SK-N-DZ (cell line): ENCODE measurements around the gene FAM107B. TPM values are rescaled to one million over a fixed set of nuclear protein-coding genes. Genes with fewer than 3 reads are reported as not detected.
"Not testable (repeated sequence)": the region's sequence is repeated elsewhere in the genome, so short reads cannot be mapped to it uniquely, and the experiment has no call there.

Experiments used
- DNase-seq: peaks from one replicate; pipeline ENCODE4 v3.0.0-alpha.2; 2015; ENCODE audit warnings: low spot score
- polyA plus RNA-seq, 2 experiments: library from polyadenylated mRNA; depleted of rRNA; stranded (reverse); fragments of >200 nt; gene quantifications; 2 replicates each; pipeline ENCODE4 v1.2.3, GENCODE V29; 2014

Gene FAM107B
- polyA plus RNA-seq (2014; cell fraction: cytosol; rRNA removed): 31.5 and 32.5 TPM in 2 replicates
- polyA plus RNA-seq (2014; cell fraction: nucleus; rRNA removed): 22.0 and 25.5 TPM in 2 replicates

GRCh38 chr10:14774797-14775196 is at the start of gene FAM107B:
TSS of gene FAM107B (minus strand) at chr10:14774897. CDS start at chr10:14774663, 234 bp downstream.
- no peak for DNase-seq

GRCh38 chr10:14823966-14824365 is 49.3 kb upstream of the FAM107B start:
- no peak for DNase-seq

- peak; percentile 29 for DNase-seq
Observed at GRCh38 chr10:14822879-14823755, 48.4 kb upstream of the FAM107B start.

- DNase-seq: no peak
Observed at GRCh38 chr10:14821635-14822375, 47.1 kb upstream of the FAM107B start.

- DNase-seq: no peak
Observed at GRCh38 chr10:14820775-14821154, 46.1 kb upstream of the FAM107B start.

- DNase-seq: no peak
Observed at GRCh38 chr10:14820010-14820774, 45.5 kb upstream of the FAM107B start.

GRCh38 chr10:14816717-14817116 is 42.0 kb upstream of the FAM107B start:
- not testable (repeated sequence) for DNase-seq

GRCh38 chr10:14815681-14816080 is 41.0 kb upstream of the FAM107B start:
- DNase-seq: no peak

GRCh38 chr10:14812271-14812670 is 37.6 kb upstream of the FAM107B start:
- no peak for DNase-seq

GRCh38 chr10:14810969-14811953 is 36.6 kb upstream of the FAM107B start:
- no peak for DNase-seq

- DNase-seq: no peak
Observed at GRCh38 chr10:14806318-14806717, 31.6 kb upstream of the FAM107B start.

GRCh38 chr10:14803827-14804226 is 29.1 kb upstream of the FAM107B start:
- DNase-seq: no peak

GRCh38 chr10:14801723-14802122 is 27.0 kb upstream of the FAM107B start:
- DNase-seq: peak; percentile 14

GRCh38 chr10:14800397-14800796 is 25.7 kb upstream of the FAM107B start:
- no peak for DNase-seq

- DNase-seq: no peak
Observed at GRCh38 chr10:14798636-14799035, 23.9 kb upstream of the FAM107B start.

- DNase-seq: no peak
Observed at GRCh38 chr10:14787938-14788337, 13.2 kb upstream of the FAM107B start.

GRCh38 chr10:14784459-14785055 is 9.9 kb upstream of the FAM107B start:
- no peak for DNase-seq

- no peak for DNase-seq
Observed at GRCh38 chr10:14782691-14783363, 8.1 kb upstream of the FAM107B start.

- DNase-seq: no peak
Observed at GRCh38 chr10:14781763-14782162, 7.1 kb upstream of the FAM107B start.
